Peyer's patch (tissue), 4 donors: ENCODE measurements around the gene PDE3A.

Experiments used
- POLR2A ChIP-seq, 2 donors: fragments of 450-650 bp; IDR thresholded peaks; one replicate each; pipeline ENCODE4 v1.5.1; 2017; ENCODE audit warnings: antibody characterized with exemption in 2 of 2, mild to moderate bottlenecking in 2 of 2, moderate library complexity in 2 of 2
- TF ChIP-seq, protein P1 (sequence below), 6 experiments: fragments of 450-650 bp in 4 of 6; fragments of 200-600 bp in 2 of 6; sonication (generic) in 1 of 6; IDR thresholded peaks; one replicate each; pipeline ENCODE4 v1.5.1; 2017 to 2019; ENCODE audit warnings: antibody characterized with exemption in 6 of 6, mild to moderate bottlenecking in 3 of 6, moderate library complexity in 1 of 6

DNA sequence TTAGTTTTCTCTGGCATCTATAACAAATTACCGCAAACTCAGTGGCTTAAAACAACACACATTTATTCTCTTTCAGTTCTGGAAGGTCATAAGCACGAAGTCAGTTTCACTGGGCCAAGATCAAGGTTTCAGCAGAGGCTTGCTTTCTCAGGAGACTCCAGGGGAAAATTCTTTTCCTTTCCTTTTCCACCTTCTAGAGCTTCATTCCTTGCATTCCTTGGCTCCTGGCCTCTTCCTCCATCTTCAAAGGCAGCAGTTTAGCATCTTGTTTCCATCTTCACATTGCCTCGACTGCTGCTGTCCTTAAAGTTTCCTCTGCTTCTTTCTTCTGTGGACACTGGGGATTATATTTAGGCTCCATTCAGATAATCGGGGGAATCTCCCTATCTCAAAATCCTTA lies 106.1 kb downstream of the PDE3A start:
- TF ChIP-seq, protein P1, sequence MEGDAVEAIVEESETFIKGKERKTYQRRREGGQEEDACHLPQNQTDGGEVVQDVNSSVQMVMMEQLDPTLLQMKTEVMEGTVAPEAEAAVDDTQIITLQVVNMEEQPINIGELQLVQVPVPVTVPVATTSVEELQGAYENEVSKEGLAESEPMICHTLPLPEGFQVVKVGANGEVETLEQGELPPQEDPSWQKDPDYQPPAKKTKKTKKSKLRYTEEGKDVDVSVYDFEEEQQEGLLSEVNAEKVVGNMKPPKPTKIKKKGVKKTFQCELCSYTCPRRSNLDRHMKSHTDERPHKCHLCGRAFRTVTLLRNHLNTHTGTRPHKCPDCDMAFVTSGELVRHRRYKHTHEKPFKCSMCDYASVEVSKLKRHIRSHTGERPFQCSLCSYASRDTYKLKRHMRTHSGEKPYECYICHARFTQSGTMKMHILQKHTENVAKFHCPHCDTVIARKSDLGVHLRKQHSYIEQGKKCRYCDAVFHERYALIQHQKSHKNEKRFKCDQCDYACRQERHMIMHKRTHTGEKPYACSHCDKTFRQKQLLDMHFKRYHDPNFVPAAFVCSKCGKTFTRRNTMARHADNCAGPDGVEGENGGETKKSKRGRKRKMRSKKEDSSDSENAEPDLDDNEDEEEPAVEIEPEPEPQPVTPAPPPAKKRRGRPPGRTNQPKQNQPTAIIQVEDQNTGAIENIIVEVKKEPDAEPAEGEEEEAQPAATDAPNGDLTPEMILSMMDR (IDR thresholded peaks at IDR 0.05), result no peak
- no peak for TF ChIP-seq POLR2A (IDR thresholded peaks at IDR 0.05)
